Ovary (tissue), 3 donors: ENCODE results near the gene RPS28.

Experiments used
- CTCF ChIP-seq, 3 donors: fragments of 450-650 bp in 2 of 3; fragments of 200-600 bp in 1 of 3; IDR thresholded peaks; one replicate each; pipeline versions ENCODE4 v1.5.1 to v1.8.0; 2016 to 2022; ENCODE audit warnings: antibody characterized with exemption in 3 of 3, mild to moderate bottlenecking in 1 of 3
- EP300 ChIP-seq: sonication (generic); formaldehyde crosslinking; IDR thresholded peaks from one replicate; pipeline ENCODE4 v1.6.1; 2017; ENCODE audit warnings: antibody characterized with exemption
- POLR2A ChIP-seq: fragments of 450-650 bp; IDR thresholded peaks from one replicate; pipeline ENCODE4 v1.6.1; 2017; ENCODE audit warnings: antibody characterized with exemption, mild to moderate bottlenecking, moderate library complexity
- donor health status: DM: no; HTN: no; CAD: no.

GRCh38 chr19:8352134-8352827 is 31.0 kb downstream of the RPS28 start:
- no peak for TF ChIP-seq POLR2A
- no peak for TF ChIP-seq CTCF (IDR thresholded peaks at IDR 0.05)
- TF ChIP-seq EP300: no peak
